GM12878 (cell line): ENCODE data around the gene GPI. TPM values are rescaled to one million over a fixed set of nuclear protein-coding genes. Genes with fewer than 3 reads are reported as not detected.

Experiments
- ATAC-seq: fragments of 200-7000 bp; cut with Tn5 transposase; 3 replicates; pipeline ENCODE4 v1.9.1; 2020; ENCODE audit warnings: mild to moderate bottlenecking, moderate library complexity
- BruUV-seq: library from RNA; stranded (reverse); fragments of 400-500 nt; replicated peaks from 2 replicates; lab custom pipeline; 2021; lab: Mats Ljungman, UMichigan
- CTCF ChIA-PET: fragments of 300-600 bp; sonication (Branson Sonifier 250); formaldehyde crosslinking; extraction: SDS; loops from one replicate; lab custom pipeline; 2021; ENCODE audit warnings: inconsistent platforms; lab: Yijun Ruan, JAX
- POLR2A ChIA-PET: fragments of 350-600 bp; formaldehyde crosslinking; extraction: SDS; loops from one replicate; lab custom pipeline; 2021; ENCODE audit warnings: inconsistent platforms; lab: Charles Lee
- RAD21 ChIA-PET: fragments of 300-600 bp; sonication (Branson Sonifier 250); formaldehyde crosslinking; loops from one replicate; lab custom pipeline; 2023; ENCODE audit warnings: antibody characterized with exemption; ENCODE audit not compliant: unreplicated experiment; lab: Charles Lee
- SMC1A ChIA-PET: fragments of 300-600 bp; sonication (Branson Sonifier 250); formaldehyde crosslinking; loops from one replicate; lab custom pipeline; 2023; ENCODE audit not compliant: unreplicated experiment, uncharacterized antibody; lab: Charles Lee
- DNase-seq: peaks from one replicate; pipeline ENCODE4 v3.0.0-alpha.2; 2011; ENCODE audit warnings: low read depth, low spot score
- FAIRE-seq: peaks from 3 replicates; lab custom pipeline; 2011; peaks lifted over from hg19 to GRCh38; lab: Jason Lieb, UNC
- H2AFZ ChIP-seq: 2 replicates; pipeline ENCODE4 v1.6.0; 2011; ENCODE audit warnings: low read depth, low read length, control low read depth; ENCODE audit not compliant: control insufficient read depth
- H3K27ac ChIP-seq: 2 replicates; pipeline ENCODE4 v1.5.1; 2011; ENCODE audit warnings: control low read depth; ENCODE audit not compliant: control insufficient read depth, insufficient read depth
- H3K27me3 ChIP-seq, 2 experiments: replicated peaks in 1 of 2; 2 replicates each; pipeline versions ENCODE4 v1.6.0 to v1.6.1; 2011; ENCODE audit warnings: low read length in 1 of 2; ENCODE audit not compliant: control insufficient read depth in 2 of 2, insufficient read depth in 2 of 2
- H3K36me3 ChIP-seq, 2 experiments: 2 replicates each; pipeline ENCODE4 v1.5.1; 2011; ENCODE audit warnings: low read length in 1 of 2; ENCODE audit not compliant: control insufficient read depth in 2 of 2, insufficient read depth in 2 of 2
- H3K4me1 ChIP-seq: 2 replicates; pipeline ENCODE4 v1.6.1; 2011; ENCODE audit warnings: mild to moderate bottlenecking, low read length, moderate library complexity, mixed read lengths; ENCODE audit not compliant: control insufficient read depth, insufficient read depth
- H3K4me2 ChIP-seq: 2 replicates; pipeline ENCODE4 v1.6.0; 2011; ENCODE audit warnings: control low read depth; ENCODE audit not compliant: control insufficient read depth, insufficient read depth
- H3K4me3 ChIP-seq: fragments of 200-600 bp; sonication (generic); 2 replicates; pipeline ENCODE4 v1.5.1; 2016
- H3K79me2 ChIP-seq: 2 replicates; pipeline ENCODE4 v1.6.0; 2011; ENCODE audit warnings: low read length; ENCODE audit not compliant: control insufficient read depth, insufficient read depth
- H3K9ac ChIP-seq: 2 replicates; pipeline ENCODE4 v1.8.0; 2011; ENCODE audit warnings: low read length, control low read depth, mixed read lengths; ENCODE audit not compliant: control insufficient read depth, insufficient read depth
- H3K9me3 ChIP-seq: replicated peaks from 3 replicates; pipeline ENCODE4 v1.5.1; 2011; ENCODE audit warnings: mild to moderate bottlenecking, low read length; ENCODE audit not compliant: control insufficient read depth, insufficient read depth
- H4K20me1 ChIP-seq: 2 replicates; pipeline ENCODE4 v1.6.0; 2011; ENCODE audit not compliant: control insufficient read depth, insufficient read depth
- BHLHE40 ChIP-seq, 2 experiments: fragments of 450-650 bp in 1 of 2; IDR thresholded peaks; 2 replicates each; pipeline ENCODE4 v1.6.1; 2011 to 2017; ENCODE audit warnings: low read depth in 2 of 2, borderline replicate concordance in 1 of 2, improper control_type of control experiment in 1 of 2, low read length in 1 of 2, mild to moderate bottlenecking in 1 of 2
- CREB1 ChIP-seq: IDR thresholded peaks from 2 replicates; pipeline ENCODE4 v1.6.1; 2012; ENCODE audit warnings: low read depth, mild to moderate bottlenecking, inconsistent platforms
- IKZF1 ChIP-seq: fragments of 450-650 bp; conservative IDR thresholded peaks from 2 replicates; pipeline ENCODE4 v1.6.1; 2017; ENCODE audit warnings: antibody characterized with exemption, mild to moderate bottlenecking
- MYC ChIP-seq: IDR thresholded peaks from 2 replicates; pipeline ENCODE4 v1.6.1; 2011; ENCODE audit warnings: mild to moderate bottlenecking, low read length, moderate library complexity, inconsistent platforms; ENCODE audit not compliant: insufficient read depth, insufficient replicate concordance, insufficient read length, severe bottlenecking
- WGBS: methylation state at CpG from one replicate; pipeline ENCODE4 v1.1.6; 2016; ENCODE audit warnings: low lambda C conversion rate; ENCODE audit not compliant: insufficient replicate concordance, insufficient coverage; ENCODE audit errors: missing lambda C conversion rate; 5-methylcytosine and 5-hydroxymethylcytosine counted together
- in situ Hi-C: fragments of 300-500 bp; cut with MboI; formaldehyde crosslinking; loops from 9 replicates; pipeline ENCODE4 v1.14.3; 2018; ENCODE audit warnings: mixed read lengths
- intact Hi-C: fragments of 100-400 bp; cut with micrococcal nuclease; formaldehyde crosslinking; loops from one replicate; pipeline ENCODE4 v1.14.2; 2022; ENCODE audit not compliant: unreplicated experiment
- polyA plus RNA-seq, 11 experiments: library from polyadenylated mRNA; depleted of rRNA in 4 of 11; unstranded in 6 of 11; stranded (reverse) in 5 of 11; fragments of >200 nt; fragmentation: Nextera tagmentation in 4 of 11; fragmentation: Illumina TruSeq in 1 of 11; extraction: Ambion mirVana in 4 of 11; extraction: Trizol in 1 of 11; gene quantifications; 1 replicate in 1 of 11; 2 replicates in 10 of 11; pipeline versions ENCODE4 v1.2.1 to v1.2.3, GENCODE V29; 2011 to 2016; ENCODE audit warnings: inconsistent platforms in 2 of 11, missing spikeins in 2 of 11, low read depth in 1 of 11
- total RNA-seq, 4 experiments: library from RNA; depleted of rRNA in 3 of 4; stranded (reverse); fragments of >200 nt in 3 of 4; fragmentation: Illumina TruSeq in 1 of 4; extraction: Trizol in 1 of 4; gene quantifications; 2 replicates each; pipeline versions ENCODE4 v1.2.1 to v1.2.3, GENCODE V29; 2013 to 2021
- TF ChIP-seq, protein P1 (sequence below): fragments of 450-650 bp; conservative IDR thresholded peaks from 2 replicates; pipeline ENCODE4 v1.6.1; 2017; ENCODE audit warnings: mild to moderate bottlenecking, moderate library complexity
- TF ChIP-seq, protein P2 (sequence below): fragments of 450-650 bp; IDR thresholded peaks from 2 replicates; pipeline ENCODE4 v1.6.1; 2016; ENCODE audit warnings: mild to moderate bottlenecking
- TF ChIP-seq, protein P3 (sequence below): fragments of 450-650 bp; IDR thresholded peaks from 2 replicates; pipeline ENCODE4 v1.6.1; 2016; ENCODE audit warnings: mild to moderate bottlenecking

The GPI gene
- total and polyA plus RNA-seq, 10 of the 15 experiments (the other 5 are each of a cell fraction or from before 2014, with no cell fraction given): 124 to 400 (median 190) TPM

DNA sequence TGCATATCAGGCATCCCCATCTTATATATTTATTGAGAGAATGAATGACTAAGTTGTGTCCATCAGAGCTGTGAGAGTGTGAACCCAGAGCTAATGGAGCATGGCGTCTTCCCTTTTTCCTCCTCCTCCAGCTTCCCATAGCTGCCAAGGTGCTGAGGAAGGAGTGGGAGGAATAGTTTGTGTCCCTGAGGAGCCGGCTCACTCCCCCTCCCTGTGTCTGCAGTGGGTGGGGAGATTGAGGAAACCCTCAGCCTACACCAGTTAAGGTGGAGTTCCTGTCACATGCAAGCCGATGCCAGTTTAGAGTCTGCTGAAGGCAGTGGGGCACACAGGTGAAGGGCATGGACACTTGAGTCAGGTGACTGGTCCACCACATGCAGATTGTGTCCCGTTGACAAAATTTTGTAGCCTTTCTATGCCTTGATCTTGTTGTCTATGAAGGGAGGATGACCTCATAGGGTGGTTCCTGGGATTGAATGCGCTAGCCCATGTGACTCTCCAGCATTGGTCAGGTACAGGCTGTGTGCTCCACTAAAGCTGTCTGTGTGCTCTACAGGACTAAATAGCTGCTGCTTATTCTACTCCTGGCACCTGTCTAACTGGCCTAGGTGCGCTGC lies 47.6 kb upstream of the GPI start:
- no peaks in the 10 kb centered on the region; the same call in 1 of the 2 replicates for H3K79me2 ChIP-seq
- 41% methylated on average over 6 of the region's 6 CpGs for WGBS
- no peak overlapping the region for H3K4me3 ChIP-seq
- no peak overlapping the region for H2AFZ ChIP-seq
- ChIA-PET POLR2A (no interaction called here), CTCF (interaction anchor here (1.0 to 1.3 kb wide), 2 partner anchors 9 to 10 kb away, joined by 3 to 4 read pairs; no protein-coding TSS in a partner anchor), SMC1A (interaction anchor here (0.9 to 1.8 kb wide), 2 partner anchors 41 to 47 kb away, joined by 3 to 4 read pairs; no protein-coding TSS in a partner anchor), RAD21 (no interaction called here)
- in situ Hi-C loops (no loop called here), intact Hi-C loops (no loop called here)
- H3K27me3 ChIP-seq: no peaks in the 10 kb centered on the region
- H3K9me3 ChIP-seq: no peaks in the 10 kb centered on the region
- peaks cover 0 to 5% of the 10 kb centered on the region in 2 experiments; a peak in 1 of 4 replicates for H3K36me3 ChIP-seq
- H3K9ac ChIP-seq: no peak overlapping the region
- DNase-seq (no peak), FAIRE-seq (no peak), ATAC-seq (no peak)
- H3K4me2 ChIP-seq: no peak overlapping the region
- H3K4me1 ChIP-seq: peaks cover 12% of the 10 kb centered on the region
- no TSS peak for BruUV-seq
- no peaks in the 10 kb centered on the region for H4K20me1 ChIP-seq
- H3K27ac ChIP-seq: no peak overlapping the region
- TF ChIP-seq, protein P1, sequence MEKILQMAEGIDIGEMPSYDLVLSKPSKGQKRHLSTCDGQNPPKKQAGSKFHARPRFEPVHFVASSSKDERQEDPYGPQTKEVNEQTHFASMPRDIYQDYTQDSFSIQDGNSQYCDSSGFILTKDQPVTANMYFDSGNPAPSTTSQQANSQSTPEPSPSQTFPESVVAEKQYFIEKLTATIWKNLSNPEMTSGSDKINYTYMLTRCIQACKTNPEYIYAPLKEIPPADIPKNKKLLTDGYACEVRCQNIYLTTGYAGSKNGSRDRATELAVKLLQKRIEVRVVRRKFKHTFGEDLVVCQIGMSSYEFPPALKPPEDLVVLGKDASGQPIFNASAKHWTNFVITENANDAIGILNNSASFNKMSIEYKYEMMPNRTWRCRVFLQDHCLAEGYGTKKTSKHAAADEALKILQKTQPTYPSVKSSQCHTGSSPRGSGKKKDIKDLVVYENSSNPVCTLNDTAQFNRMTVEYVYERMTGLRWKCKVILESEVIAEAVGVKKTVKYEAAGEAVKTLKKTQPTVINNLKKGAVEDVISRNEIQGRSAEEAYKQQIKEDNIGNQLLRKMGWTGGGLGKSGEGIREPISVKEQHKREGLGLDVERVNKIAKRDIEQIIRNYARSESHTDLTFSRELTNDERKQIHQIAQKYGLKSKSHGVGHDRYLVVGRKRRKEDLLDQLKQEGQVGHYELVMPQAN: no peak
- TF ChIP-seq, protein P2, sequence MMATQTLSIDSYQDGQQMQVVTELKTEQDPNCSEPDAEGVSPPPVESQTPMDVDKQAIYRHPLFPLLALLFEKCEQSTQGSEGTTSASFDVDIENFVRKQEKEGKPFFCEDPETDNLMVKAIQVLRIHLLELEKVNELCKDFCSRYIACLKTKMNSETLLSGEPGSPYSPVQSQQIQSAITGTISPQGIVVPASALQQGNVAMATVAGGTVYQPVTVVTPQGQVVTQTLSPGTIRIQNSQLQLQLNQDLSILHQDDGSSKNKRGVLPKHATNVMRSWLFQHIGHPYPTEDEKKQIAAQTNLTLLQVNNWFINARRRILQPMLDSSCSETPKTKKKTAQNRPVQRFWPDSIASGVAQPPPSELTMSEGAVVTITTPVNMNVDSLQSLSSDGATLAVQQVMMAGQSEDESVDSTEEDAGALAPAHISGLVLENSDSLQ: no peak
- TF ChIP-seq BHLHE40 (IDR thresholded peaks at IDR 0.05; ENCODE audit: borderline replicate concordance in 1 of 2, low read depth in 2 of 2, low read length in 1 of 2): peak in 1 of 2 experiments; percentile 5; a peak in 1 of 4 replicates
- no peak for TF ChIP-seq MYC
- TF ChIP-seq IKZF1: no peak
- TF ChIP-seq CREB1: no peak
- TF ChIP-seq, protein P3, sequence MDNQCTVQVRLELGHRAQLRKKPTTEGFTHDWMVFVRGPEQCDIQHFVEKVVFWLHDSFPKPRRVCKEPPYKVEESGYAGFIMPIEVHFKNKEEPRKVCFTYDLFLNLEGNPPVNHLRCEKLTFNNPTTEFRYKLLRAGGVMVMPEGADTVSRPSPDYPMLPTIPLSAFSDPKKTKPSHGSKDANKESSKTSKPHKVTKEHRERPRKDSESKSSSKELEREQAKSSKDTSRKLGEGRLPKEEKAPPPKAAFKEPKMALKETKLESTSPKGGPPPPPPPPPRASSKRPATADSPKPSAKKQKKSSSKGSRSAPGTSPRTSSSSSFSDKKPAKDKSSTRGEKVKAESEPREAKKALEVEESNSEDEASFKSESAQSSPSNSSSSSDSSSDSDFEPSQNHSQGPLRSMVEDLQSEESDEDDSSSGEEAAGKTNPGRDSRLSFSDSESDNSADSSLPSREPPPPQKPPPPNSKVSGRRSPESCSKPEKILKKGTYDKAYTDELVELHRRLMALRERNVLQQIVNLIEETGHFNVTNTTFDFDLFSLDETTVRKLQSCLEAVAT: no peak
